ENCODE measurements around the gene PBX3. TPM values are rescaled to one million over a fixed set of nuclear protein-coding genes. Genes with fewer than 3 reads are reported as not detected.

Gene PBX3
- total RNA-seq, 4 donors from 2014 or later, result 7.7 to 83.3 (median 12.1) TPM

DNA sequence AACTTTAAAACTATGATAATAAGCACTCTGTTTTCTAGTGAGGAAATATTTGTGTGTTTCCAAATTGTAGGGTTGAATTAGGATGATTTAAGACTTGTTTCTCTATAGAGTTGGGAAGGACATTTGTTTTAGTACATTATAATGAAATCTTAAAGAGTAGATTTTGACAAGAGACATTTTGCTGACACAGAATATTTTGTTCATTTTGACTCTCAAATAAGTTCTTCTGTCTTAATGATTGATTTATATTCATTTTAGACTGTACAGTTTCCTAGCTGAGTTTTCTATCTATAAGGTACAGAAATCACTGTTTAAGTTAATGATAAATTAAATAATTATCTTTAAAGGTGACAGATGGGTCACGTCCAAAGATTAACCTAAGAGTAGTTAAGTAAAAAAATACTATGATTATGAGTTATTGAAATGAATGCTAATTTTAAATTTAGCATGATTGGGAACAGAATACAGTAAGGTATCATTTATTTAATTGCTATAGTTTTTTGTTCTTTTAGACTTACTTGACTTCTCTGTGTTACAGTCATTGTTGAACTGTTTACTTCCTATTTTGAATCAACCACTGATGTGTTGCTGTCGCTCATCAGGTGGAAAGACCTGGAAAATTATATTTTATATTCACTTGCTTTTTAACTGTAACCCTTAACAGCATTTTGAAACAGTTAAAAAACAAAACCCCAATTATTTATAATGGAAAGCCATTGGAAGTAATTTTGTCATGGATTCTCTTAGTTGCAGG is 19.5 kb downstream of the PBX3 start:
- Histone ChIP-seq H3K36me3 (no peaks in the 10 kb centered on the region), H3K4me3 (no peak overlapping the region), H3K4me1 (no peaks in the 10 kb centered on the region), H3K27ac (no peak overlapping the region), H3K9me3 (no peaks in the 10 kb centered on the region), H3K27me3 (no peaks in the 10 kb centered on the region)
- no peak for TF ChIP-seq POLR2A (IDR thresholded peaks at IDR 0.05)
- TF ChIP-seq CTCF (IDR thresholded peaks at IDR 0.05), result no peak
- DNase-seq, result no peak

DNA sequence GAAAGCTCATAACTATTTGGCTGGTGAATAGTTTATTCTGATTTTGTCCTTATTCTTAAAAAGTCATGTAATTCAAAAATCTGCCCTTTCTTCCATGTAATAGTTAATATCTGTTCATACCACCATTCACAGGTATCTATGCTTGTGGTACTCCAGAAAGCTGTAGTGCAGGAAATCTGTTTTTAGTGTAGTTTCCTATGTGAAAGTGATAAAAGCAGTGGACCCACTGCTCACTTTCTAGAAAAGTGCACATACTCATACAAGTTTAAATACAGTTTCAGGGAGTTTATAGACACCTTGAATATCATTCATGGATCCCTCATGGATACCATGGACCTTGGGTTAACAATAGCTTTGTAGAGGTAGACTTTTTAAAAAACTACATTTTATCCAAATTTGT is 20.2 kb downstream of the PBX3 start:
- Histone ChIP-seq H3K4me1 (no peaks in the 10 kb centered on the region), H3K4me3 (no peak overlapping the region), H3K27ac (no peak overlapping the region), H3K36me3 (no peaks in the 10 kb centered on the region), H3K27me3 (no peaks in the 10 kb centered on the region), H3K9me3 (no peaks in the 10 kb centered on the region)
- DNase-seq, result no peak
- TF ChIP-seq CTCF (IDR thresholded peaks at IDR 0.05), result no peak
- TF ChIP-seq POLR2A (IDR thresholded peaks at IDR 0.05), result no peak

DNA sequence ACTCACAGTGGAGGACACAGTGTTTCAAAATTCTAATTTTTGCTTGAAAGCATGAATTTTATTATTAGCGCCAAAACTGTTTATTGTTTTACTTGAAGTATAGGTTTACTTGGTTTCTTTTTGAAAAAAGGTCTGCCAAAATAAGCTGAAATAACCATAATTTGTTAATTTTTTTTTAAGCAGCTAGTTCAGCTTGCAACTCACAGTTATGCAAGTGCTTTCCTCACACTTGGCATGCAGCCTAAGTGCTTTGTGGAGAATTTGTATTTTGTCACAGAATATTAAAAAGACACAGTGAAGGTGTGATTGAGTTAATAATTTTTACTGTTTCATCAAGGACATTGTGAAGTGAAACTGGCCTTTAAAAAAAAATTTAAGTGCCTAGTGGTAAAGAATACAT is 21.6 kb downstream of the PBX3 start:
- Histone ChIP-seq H3K36me3 (no peaks in the 10 kb centered on the region), H3K27me3 (no peaks in the 10 kb centered on the region), H3K4me3 (no peak overlapping the region), H3K27ac (no peak overlapping the region), H3K9me3 (no peaks in the 10 kb centered on the region), H3K4me1 (no peaks in the 10 kb centered on the region)
- DNase-seq, result no peak
- no peak for TF ChIP-seq CTCF (IDR thresholded peaks at IDR 0.05)
- no peak for TF ChIP-seq POLR2A (IDR thresholded peaks at IDR 0.05)

DNA sequence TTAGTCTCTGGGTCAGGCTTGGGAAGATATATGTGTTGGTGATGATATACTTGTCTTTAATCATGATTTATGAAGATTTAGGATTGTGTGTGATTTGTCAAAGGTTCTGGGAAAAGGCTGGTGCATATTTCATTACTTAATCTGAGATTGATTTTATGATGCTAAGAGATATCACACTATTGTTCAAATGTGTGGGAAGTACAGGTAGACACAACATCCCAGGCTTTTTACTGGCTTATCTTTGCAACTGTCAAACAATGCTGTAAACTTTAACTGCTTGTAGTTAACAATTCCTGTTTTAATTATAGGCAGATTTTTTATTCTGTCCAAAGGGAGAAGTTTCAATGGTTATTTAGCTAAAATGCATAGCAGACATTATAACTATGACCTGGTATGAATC is 23.9 kb downstream of the PBX3 start:
- no peaks in the 10 kb centered on the region for H3K27me3 ChIP-seq

GRCh38 chr9:125772740-125773139 is 25.6 kb downstream of the PBX3 start:
- DNase-seq, result no peak
- Histone ChIP-seq H3K36me3 (no peaks in the 10 kb centered on the region), H3K4me1 (no peaks in the 10 kb centered on the region), H3K27ac (no peak overlapping the region), H3K9me3 (no peaks in the 10 kb centered on the region), H3K4me3 (no peak overlapping the region), H3K27me3 (no peaks in the 10 kb centered on the region)
- TF ChIP-seq POLR2A (IDR thresholded peaks at IDR 0.05), result no peak
- no peak for TF ChIP-seq CTCF (IDR thresholded peaks at IDR 0.05)

More for the DNA sequence above, 23.9 kb downstream of the PBX3 start:
- Histone ChIP-seq H3K4me3 (no peak overlapping the region), H3K4me1 (no peaks in the 10 kb centered on the region), H3K36me3 (no peaks in the 10 kb centered on the region), H3K27ac (no peak overlapping the region), H3K9me3 (no peaks in the 10 kb centered on the region)
- no peak for DNase-seq
- TF ChIP-seq CTCF (IDR thresholded peaks at IDR 0.05), result no peak
- no peak for TF ChIP-seq POLR2A (IDR thresholded peaks at IDR 0.05)
